Skin epidermis (tissue), 12 donors: ENCODE data around the gene ATXN3.

Experiments
- H3K27ac ChIP-seq, 21 experiments: fragments of 200-600 bp; sonication (generic) in 11 of 21; one replicate each; pipeline ENCODE4 v1.5.0; 2020; ENCODE audit warnings: mild to moderate bottlenecking in 3 of 21, inconsistent platforms in 2 of 21, moderate library complexity in 2 of 21
- H3K4me3 ChIP-seq, 7 experiments: fragments of 200-600 bp; sonication (generic) in 2 of 7; one replicate each; pipeline ENCODE4 v1.5.0; 2020; ENCODE audit warnings: inconsistent platforms in 2 of 7, mild to moderate bottlenecking in 2 of 7, moderate library complexity in 1 of 7

Gene ATXN3

GRCh38 chr14:92106143-92106926, at the start of gene ATXN3:
ATXN3 (minus strand) TSS chr14:92106582; CDS start chr14:92106552, 30 bp downstream.
- peak within 1 kb of the TSS; percentile 66 to 99 (median 96) for H3K27ac ChIP-seq
- H3K4me3 ChIP-seq: peak within 1 kb of the TSS; percentile 67 to 99 (median 95)

- Histone ChIP-seq H3K4me3 (no peak overlapping the region), H3K27ac (peak overlapping the region in 1 of 21 experiments; percentile 31)
These were observed 48.0 kb upstream of the ATXN3 start for GRCh38 chr14:92154283-92154942.

- peak overlapping the region in 1 of 21 experiments; percentile 31 for H3K27ac ChIP-seq
- no peak overlapping the region for H3K4me3 ChIP-seq
These were observed 47.2 kb upstream of the ATXN3 start for GRCh38 chr14:92153581-92153980.

GRCh38 chr14:92144708-92145107, 38.3 kb upstream of the ATXN3 start:
- no peak overlapping the region for H3K4me3 ChIP-seq
- no peak overlapping the region for H3K27ac ChIP-seq

GRCh38 chr14:92143962-92144361, 37.6 kb upstream of the ATXN3 start:
- Histone ChIP-seq H3K27ac (no peak overlapping the region), H3K4me3 (no peak overlapping the region)

GRCh38 chr14:92143309-92143708, 36.9 kb upstream of the ATXN3 start:
- Histone ChIP-seq H3K27ac (no peak overlapping the region), H3K4me3 (no peak overlapping the region)

- Histone ChIP-seq H3K27ac (no peak overlapping the region), H3K4me3 (no peak overlapping the region)
These were observed 28.9 kb upstream of the ATXN3 start for GRCh38 chr14:92135269-92135668.

GRCh38 chr14:92134456-92134855, 28.1 kb upstream of the ATXN3 start:
- H3K4me3 ChIP-seq: no peak overlapping the region
- H3K27ac ChIP-seq: no peak overlapping the region

- peak overlapping the region; percentile 68 to 96 (median 82) for H3K4me3 ChIP-seq
- peak overlapping the region in 20 of 21 experiments; percentile 86 to 99 (median 96) for H3K27ac ChIP-seq
These were observed 16.4 kb upstream of the ATXN3 start for GRCh38 chr14:92122761-92123160.

- peak overlapping the region; percentile 86 to 99 (median 96) for H3K27ac ChIP-seq
- peak overlapping the region; percentile 68 to 96 (median 82) for H3K4me3 ChIP-seq
These were observed 15.9 kb upstream of the ATXN3 start for GRCh38 chr14:92122351-92122677.

- Histone ChIP-seq H3K27ac (peak within 1 kb of the TSS; percentile 86 to 99 (median 96)), H3K4me3 (peak within 1 kb of the TSS; percentile 68 to 96 (median 82))
These were observed 15.4 kb upstream of the ATXN3 start, which contains the start of the genes CPSF2 and NDUFB1 for GRCh38 chr14:92121670-92122350. CPSF2 (plus strand) TSS chr14:92121969; CDS start chr14:92130985, 9,016 bp downstream. NDUFB1 (minus strand) TSS chr14:92121706; CDS start chr14:92117637, 4,069 bp downstream.

GRCh38 chr14:92121207-92121669, 14.9 kb upstream of the ATXN3 start:
- peak overlapping the region; percentile 68 to 96 (median 82) for H3K4me3 ChIP-seq
- peak overlapping the region; percentile 86 to 99 (median 96) for H3K27ac ChIP-seq

GRCh38 chr14:92109490-92109889, 3.1 kb upstream of the ATXN3 start:
- H3K27ac ChIP-seq: no peak overlapping the region
- no peak overlapping the region for H3K4me3 ChIP-seq

GRCh38 chr14:92108345-92109254, 2.2 kb upstream of the ATXN3 start:
- Histone ChIP-seq H3K27ac (no peak overlapping the region), H3K4me3 (no peak overlapping the region)

- peak overlapping the region; percentile 67 to 99 (median 95) for H3K4me3 ChIP-seq
- H3K27ac ChIP-seq: peak overlapping the region; percentile 66 to 99 (median 96)
These were observed 564 bp downstream of the ATXN3 start for GRCh38 chr14:92105893-92106142.

- peak overlapping the region; percentile 66 to 99 (median 96) for H3K27ac ChIP-seq
These were observed 1.1 kb downstream of the ATXN3 start for GRCh38 chr14:92105073-92105892.

GRCh38 chr14:92103363-92103989, 2.9 kb downstream of the ATXN3 start:
- Histone ChIP-seq H3K27ac (no peak overlapping the region), H3K4me3 (no peak overlapping the region)

More at GRCh38 chr14:92105073-92105892, 1.1 kb downstream of the ATXN3 start:
- H3K4me3 ChIP-seq: peak overlapping the region; percentile 67 to 99 (median 95)

GRCh38 chr14:92099802-92100201, 6.6 kb downstream of the ATXN3 start:
- no peak overlapping the region for H3K27ac ChIP-seq
- H3K4me3 ChIP-seq: no peak overlapping the region
